DMS114 treated with DMSO at 0.1 percent for 48 hours (cell line): ENCODE data around the gene ICAM1.
A peak's percentile ranks its signal among the peaks of the same experiment; 100 is the strongest.

Source experiments
- DNase-seq: peaks from one replicate; lab custom pipeline; 2025; ENCODE audit not compliant: unreplicated experiment; lab: John Stamatoyannopoulos, UW

The ICAM1 gene

GRCh38 chr19:10292789-10293636 lies 22.1 kb downstream of the ICAM1 start:
- DNase-seq = no peak

- no peak for DNase-seq
Measured at GRCh38 chr19:10293637-10294367, 22.9 kb downstream of the ICAM1 start.

GRCh38 chr19:10294368-10294697 lies 23.4 kb downstream of the ICAM1 start:
- DNase-seq = no peak

- no peak for DNase-seq
Measured at GRCh38 chr19:10295305-10295846, 24.5 kb downstream of the ICAM1 start.

- DNase-seq = no peak
Measured at GRCh38 chr19:10295847-10296591, 25.1 kb downstream of the ICAM1 start.

- no peak for DNase-seq
Measured at GRCh38 chr19:10299545-10300458, 28.9 kb downstream of the ICAM1 start.

GRCh38 chr19:10305139-10305806 lies 34.4 kb downstream of the ICAM1 start:
- no peak for DNase-seq

- DNase-seq = no peak
Measured at GRCh38 chr19:10306327-10306726, 35.4 kb downstream of the ICAM1 start.

GRCh38 chr19:10309423-10309822 lies 38.5 kb downstream of the ICAM1 start, which contains the start of gene ZGLP1:
Gene ZGLP1, minus strand, starts transcription at chr19:10309815.
- DNase-seq = no peak

GRCh38 chr19:10315335-10316214 lies 44.7 kb downstream of the ICAM1 start, which contains the start of gene FDX2:
Gene FDX2, minus strand, starts transcription at chr19:10316015. Its CDS starts 19 bp downstream, at chr19:10315996.
- peak; percentile 35 for DNase-seq

GRCh38 chr19:10316229-10317044 lies 45.5 kb downstream of the ICAM1 start:
- no peak for DNase-seq

GRCh38 chr19:10317045-10317856 lies 46.3 kb downstream of the ICAM1 start:
- DNase-seq = no peak

- DNase-seq = no peak
Measured at GRCh38 chr19:10317857-10318462, 47.0 kb downstream of the ICAM1 start.

- DNase-seq = no peak
Measured at GRCh38 chr19:10318807-10319682, 48.1 kb downstream of the ICAM1 start.

- DNase-seq = no peak
Measured at GRCh38 chr19:10320602-10321416, 49.9 kb downstream of the ICAM1 start.
